GM12878 (cell line): ENCODE results near the gene KCNA5. TPM values are rescaled to one million over a fixed set of nuclear protein-coding genes. Genes with fewer than 3 reads are reported as not detected.

Source experiments
- ATAC-seq: fragments of 200-7000 bp; cut with Tn5 transposase; 3 replicates; pipeline ENCODE4 v1.9.1; 2020; ENCODE audit warnings: mild to moderate bottlenecking, moderate library complexity
- BruUV-seq: library from RNA; stranded (reverse); fragments of 400-500 nt; replicated peaks from 2 replicates; lab custom pipeline; 2021; lab: Mats Ljungman, UMichigan
- CTCF ChIA-PET: fragments of 300-600 bp; sonication (Branson Sonifier 250); formaldehyde crosslinking; extraction: SDS; loops from one replicate; lab custom pipeline; 2021; ENCODE audit warnings: inconsistent platforms; lab: Yijun Ruan, JAX
- POLR2A ChIA-PET: fragments of 350-600 bp; formaldehyde crosslinking; extraction: SDS; loops from one replicate; lab custom pipeline; 2021; ENCODE audit warnings: inconsistent platforms; lab: Charles Lee
- RAD21 ChIA-PET: fragments of 300-600 bp; sonication (Branson Sonifier 250); formaldehyde crosslinking; loops from one replicate; lab custom pipeline; 2023; ENCODE audit warnings: antibody characterized with exemption; ENCODE audit not compliant: unreplicated experiment; lab: Charles Lee
- SMC1A ChIA-PET: fragments of 300-600 bp; sonication (Branson Sonifier 250); formaldehyde crosslinking; loops from one replicate; lab custom pipeline; 2023; ENCODE audit not compliant: unreplicated experiment, uncharacterized antibody; lab: Charles Lee
- DNase-seq: peaks from one replicate; pipeline ENCODE4 v3.0.0-alpha.2; 2011; ENCODE audit warnings: low read depth, low spot score
- FAIRE-seq: peaks from 3 replicates; lab custom pipeline; 2011; peaks lifted over from hg19 to GRCh38; lab: Jason Lieb, UNC
- H2AFZ ChIP-seq: 2 replicates; pipeline ENCODE4 v1.6.0; 2011; ENCODE audit warnings: low read depth, low read length, control low read depth; ENCODE audit not compliant: control insufficient read depth
- H3K27ac ChIP-seq: 2 replicates; pipeline ENCODE4 v1.5.1; 2011; ENCODE audit warnings: control low read depth; ENCODE audit not compliant: control insufficient read depth, insufficient read depth
- H3K27me3 ChIP-seq, 2 experiments: replicated peaks in 1 of 2; 2 replicates each; pipeline versions ENCODE4 v1.6.0 to v1.6.1; 2011; ENCODE audit warnings: low read length in 1 of 2; ENCODE audit not compliant: control insufficient read depth in 2 of 2, insufficient read depth in 2 of 2
- H3K36me3 ChIP-seq, 2 experiments: 2 replicates each; pipeline ENCODE4 v1.5.1; 2011; ENCODE audit warnings: low read length in 1 of 2; ENCODE audit not compliant: control insufficient read depth in 2 of 2, insufficient read depth in 2 of 2
- H3K4me1 ChIP-seq: 2 replicates; pipeline ENCODE4 v1.6.1; 2011; ENCODE audit warnings: mild to moderate bottlenecking, low read length, moderate library complexity, mixed read lengths; ENCODE audit not compliant: control insufficient read depth, insufficient read depth
- H3K4me2 ChIP-seq: 2 replicates; pipeline ENCODE4 v1.6.0; 2011; ENCODE audit warnings: control low read depth; ENCODE audit not compliant: control insufficient read depth, insufficient read depth
- H3K4me3 ChIP-seq: fragments of 200-600 bp; sonication (generic); 2 replicates; pipeline ENCODE4 v1.5.1; 2016
- H3K79me2 ChIP-seq: 2 replicates; pipeline ENCODE4 v1.6.0; 2011; ENCODE audit warnings: low read length; ENCODE audit not compliant: control insufficient read depth, insufficient read depth
- H3K9ac ChIP-seq: 2 replicates; pipeline ENCODE4 v1.8.0; 2011; ENCODE audit warnings: low read length, control low read depth, mixed read lengths; ENCODE audit not compliant: control insufficient read depth, insufficient read depth
- H3K9me3 ChIP-seq: replicated peaks from 3 replicates; pipeline ENCODE4 v1.5.1; 2011; ENCODE audit warnings: mild to moderate bottlenecking, low read length; ENCODE audit not compliant: control insufficient read depth, insufficient read depth
- H4K20me1 ChIP-seq: 2 replicates; pipeline ENCODE4 v1.6.0; 2011; ENCODE audit not compliant: control insufficient read depth, insufficient read depth
- ATF7 ChIP-seq: fragments of 450-650 bp; IDR thresholded peaks from 2 replicates; pipeline ENCODE4 v1.6.1; 2016; ENCODE audit warnings: low read depth, mild to moderate bottlenecking
- CTCF ChIP-seq, 3 experiments: IDR thresholded peaks in 2 of 3; conservative IDR thresholded peaks in 1 of 3; 2 replicates each; pipeline ENCODE4 v1.5.1; 2011; ENCODE audit warnings: low read depth in 3 of 3, low read length in 3 of 3, mild to moderate bottlenecking in 3 of 3, control low read depth in 2 of 3, moderate library complexity in 2 of 3, inconsistent platforms in 1 of 3, mixed read lengths in 1 of 3; ENCODE audit not compliant: control insufficient read depth in 2 of 3, insufficient read depth in 1 of 3; ENCODE audit errors: extremely low read depth in 1 of 3
- E2F8 ChIP-seq: fragments of 450-650 bp; IDR thresholded peaks from 2 replicates; pipeline ENCODE4 v1.6.1; 2018; ENCODE audit warnings: mild to moderate bottlenecking, low read depth, moderate library complexity; ENCODE audit not compliant: partially characterized antibody
- MYC ChIP-seq: IDR thresholded peaks from 2 replicates; pipeline ENCODE4 v1.6.1; 2011; ENCODE audit warnings: mild to moderate bottlenecking, low read length, moderate library complexity, inconsistent platforms; ENCODE audit not compliant: insufficient read depth, insufficient replicate concordance, insufficient read length, severe bottlenecking
- NFXL1 ChIP-seq: fragments of 450-650 bp; IDR thresholded peaks from 2 replicates; pipeline ENCODE4 v1.6.1; 2017; ENCODE audit warnings: antibody characterized with exemption, mild to moderate bottlenecking, borderline replicate concordance
- SUPT20H ChIP-seq: IDR thresholded peaks from 2 replicates; pipeline ENCODE4 v1.6.1; 2011; ENCODE audit warnings: low read depth, mild to moderate bottlenecking, low read length, moderate library complexity, borderline replicate concordance; ENCODE audit not compliant: control insufficient read depth
- TARDBP ChIP-seq: IDR thresholded peaks from 2 replicates; pipeline ENCODE4 v1.6.1; 2016; ENCODE audit warnings: borderline replicate concordance
- ZNF622 ChIP-seq: fragments of 450-650 bp; IDR thresholded peaks from 2 replicates; pipeline ENCODE4 v1.6.1; 2017; ENCODE audit warnings: mild to moderate bottlenecking, inconsistent platforms
- WGBS: methylation state at CpG from one replicate; pipeline ENCODE4 v1.1.6; 2016; ENCODE audit warnings: low lambda C conversion rate; ENCODE audit not compliant: insufficient replicate concordance, insufficient coverage; ENCODE audit errors: missing lambda C conversion rate; 5-methylcytosine and 5-hydroxymethylcytosine counted together
- in situ Hi-C: fragments of 300-500 bp; cut with MboI; formaldehyde crosslinking; loops from 9 replicates; pipeline ENCODE4 v1.14.3; 2018; ENCODE audit warnings: mixed read lengths
- intact Hi-C: fragments of 100-400 bp; cut with micrococcal nuclease; formaldehyde crosslinking; loops from one replicate; pipeline ENCODE4 v1.14.2; 2022; ENCODE audit not compliant: unreplicated experiment
- polyA plus RNA-seq, 11 experiments: library from polyadenylated mRNA; depleted of rRNA in 4 of 11; unstranded in 6 of 11; stranded (reverse) in 5 of 11; fragments of >200 nt; fragmentation: Nextera tagmentation in 4 of 11; fragmentation: Illumina TruSeq in 1 of 11; extraction: Ambion mirVana in 4 of 11; extraction: Trizol in 1 of 11; gene quantifications; 1 replicate in 1 of 11; 2 replicates in 10 of 11; pipeline versions ENCODE4 v1.2.1 to v1.2.3, GENCODE V29; 2011 to 2016; ENCODE audit warnings: inconsistent platforms in 2 of 11, missing spikeins in 2 of 11, low read depth in 1 of 11
- total RNA-seq, 4 experiments: library from RNA; depleted of rRNA in 3 of 4; stranded (reverse); fragments of >200 nt in 3 of 4; fragmentation: Illumina TruSeq in 1 of 4; extraction: Trizol in 1 of 4; gene quantifications; 2 replicates each; pipeline versions ENCODE4 v1.2.1 to v1.2.3, GENCODE V29; 2013 to 2021

Gene KCNA5
- total and polyA plus RNA-seq, 10 of the 15 experiments (the other 5 are each of a cell fraction or from before 2014, with no cell fraction given), result 0.11 to 0.56 (median 0.19) TPM; not detected in 4

- H3K79me2 ChIP-seq, result no peaks in the 10 kb centered on the region
- ATAC-seq, result no peak
- TF ChIP-seq ATF7 (peak; percentile 40; the same call in 1 of the 2 replicates), NFXL1 (no peak), E2F8 (no peak)
- TF ChIP-seq, all 136 proteins: peak for 1
- 58% methylated on average over 3 of the region's 3 CpGs for WGBS
- intact Hi-C loops (no loop called here), in situ Hi-C loops (no loop called here)
- H2AFZ ChIP-seq, result no peak overlapping the region
- no TSS peak for BruUV-seq
- ChIA-PET SMC1A (no interaction called here), CTCF (no interaction called here), POLR2A (no interaction called here), RAD21 (no interaction called here)
- no peaks in the 10 kb centered on the region for H4K20me1 ChIP-seq
- no peaks in the 10 kb centered on the region for H3K36me3 ChIP-seq
- H3K4me2 ChIP-seq, result no peak overlapping the region
- H3K9ac ChIP-seq, result no peak overlapping the region
- no peak overlapping the region for H3K27ac ChIP-seq
- no peaks in the 10 kb centered on the region for H3K4me1 ChIP-seq
- H3K4me3 ChIP-seq, result no peak overlapping the region
- H3K9me3 ChIP-seq, result no peaks in the 10 kb centered on the region
- FAIRE-seq, result no peak
- peaks cover 0 to 2% of the 10 kb centered on the region in 2 experiments; a peak in 2 of 4 replicates for H3K27me3 ChIP-seq
- no peak for DNase-seq
These were observed 21.3 kb downstream of the KCNA5 start for GRCh38 chr12:5064913-5065490.

GRCh38 chr12:5066251-5066650 is 22.6 kb downstream of the KCNA5 start:
- ChIA-PET RAD21 (no interaction called here), POLR2A (no interaction called here), SMC1A (interaction anchor here (0.8 kb wide), 1 partner anchor 20 kb away, joined by 3 read pairs; no protein-coding TSS in a partner anchor), CTCF (no interaction called here)
- Histone ChIP-seq H3K9me3 (no peaks in the 10 kb centered on the region), H2AFZ (no peak overlapping the region), H3K4me3 (no peak overlapping the region), H3K79me2 (no peaks in the 10 kb centered on the region), H3K4me1 (no peaks in the 10 kb centered on the region), H3K9ac (no peak overlapping the region), H3K4me2 (no peak overlapping the region), H3K36me3 (no peaks in the 10 kb centered on the region), H3K27ac (no peak overlapping the region), H4K20me1 (no peaks in the 10 kb centered on the region), H3K27me3 (peaks cover 0 to 2% of the 10 kb centered on the region in 2 experiments; a peak in 2 of 4 replicates)
- in situ Hi-C loops, result no loop called here
- no peak for ATAC-seq
- intact Hi-C loops, result no loop called here
- no peak for DNase-seq
- 46% methylated on average over 4 of the region's 4 CpGs for WGBS
- BruUV-seq, result no TSS peak
- FAIRE-seq, result no peak
- TF ChIP-seq SUPT20H, result no peak
- no peak for TF ChIP-seq ZNF622
- no peak for TF ChIP-seq CTCF (IDR thresholded peaks at IDR 0.05 in 2 of 3, conservative IDR thresholded peaks at IDR 0.05 in 1 of 3; ENCODE audit: control insufficient read depth in 2 of 3, extremely low read depth in 1 of 3, insufficient read depth in 1 of 3, low read depth in 3 of 3, low read length in 3 of 3)
- TF ChIP-seq MYC, result no peak
- TF ChIP-seq TARDBP, result no peak
